ENCODE data around the gene WFDC5.

WFDC5 gene

GRCh38 chr20:45115829-45116228 is 855 bp upstream of the WFDC5 start:
- H3K4me3 ChIP-seq (ENCODE audit: low read depth, low read length) = no peak overlapping the region

GRCh38 chr20:45115386-45115774 is 406 bp upstream of the WFDC5 start:
- no peak overlapping the region for H3K4me3 ChIP-seq (ENCODE audit: low read depth, low read length)

DNA sequence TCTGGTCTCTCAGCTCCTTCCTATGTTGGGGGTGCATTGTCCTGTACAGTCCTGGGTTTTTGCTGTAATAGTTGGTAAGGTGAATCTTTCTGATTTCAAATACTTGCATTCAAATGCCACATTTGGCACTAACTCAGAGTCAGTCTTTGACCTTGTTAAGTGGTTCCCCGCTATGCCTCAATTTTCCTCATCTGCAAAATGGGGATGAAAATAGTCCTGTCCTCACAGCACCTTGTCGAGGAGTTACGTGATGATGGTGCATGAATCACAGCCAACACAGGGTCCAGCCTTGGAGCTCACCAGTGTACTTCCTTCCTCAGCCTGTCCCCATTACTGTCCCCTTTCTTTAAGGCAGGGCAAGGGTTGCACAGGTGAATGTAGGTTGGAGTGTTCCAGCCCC is 1.1 kb downstream of the WFDC5 start:
- no peak overlapping the region for H3K4me3 ChIP-seq (ENCODE audit: low read depth, low read length)

- no peak overlapping the region for H3K4me3 ChIP-seq (ENCODE audit: low read depth, low read length)
These were observed 2.2 kb downstream of the WFDC5 start for GRCh38 chr20:45112754-45113153.

DNA sequence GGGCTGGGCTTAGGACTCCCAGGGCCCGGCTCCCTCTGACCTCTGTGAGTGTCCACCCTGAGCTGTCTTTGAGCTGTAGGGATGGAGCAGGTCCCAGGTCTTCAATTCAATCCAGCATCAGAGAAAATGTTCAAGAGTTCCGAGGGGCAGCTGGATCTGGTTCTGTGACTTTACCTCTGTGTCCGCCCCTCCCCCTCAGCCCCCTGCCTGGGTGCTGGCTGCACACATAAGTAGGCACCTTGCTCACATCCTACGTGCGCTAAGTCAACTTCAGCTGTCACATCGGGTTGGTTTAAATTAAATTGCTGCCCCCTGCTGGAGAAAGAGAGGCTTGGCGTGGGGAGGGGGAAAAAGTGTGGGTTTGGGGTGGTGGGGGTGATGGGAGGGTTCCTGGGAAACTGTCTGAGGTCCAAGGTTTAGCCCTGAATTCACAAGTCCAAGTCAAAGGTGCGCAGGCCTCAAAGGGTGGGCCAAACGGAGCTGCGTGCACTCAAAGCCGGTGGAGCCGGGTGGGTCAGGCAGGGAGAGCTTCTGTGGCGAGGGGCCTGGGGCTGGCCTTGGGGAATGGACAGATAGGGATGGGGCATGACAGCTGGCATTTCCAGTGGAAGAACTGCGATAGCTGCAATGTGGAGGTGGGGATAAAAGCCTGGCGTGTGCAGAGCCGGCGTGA is 3.0 kb downstream of the WFDC5 start:
- no peak overlapping the region for H3K4me3 ChIP-seq (ENCODE audit: low read depth, low read length)

GRCh38 chr20:45111285-45111684 is 3.7 kb downstream of the WFDC5 start:
- no peak overlapping the region for H3K4me3 ChIP-seq (ENCODE audit: low read depth, low read length)

DNA sequence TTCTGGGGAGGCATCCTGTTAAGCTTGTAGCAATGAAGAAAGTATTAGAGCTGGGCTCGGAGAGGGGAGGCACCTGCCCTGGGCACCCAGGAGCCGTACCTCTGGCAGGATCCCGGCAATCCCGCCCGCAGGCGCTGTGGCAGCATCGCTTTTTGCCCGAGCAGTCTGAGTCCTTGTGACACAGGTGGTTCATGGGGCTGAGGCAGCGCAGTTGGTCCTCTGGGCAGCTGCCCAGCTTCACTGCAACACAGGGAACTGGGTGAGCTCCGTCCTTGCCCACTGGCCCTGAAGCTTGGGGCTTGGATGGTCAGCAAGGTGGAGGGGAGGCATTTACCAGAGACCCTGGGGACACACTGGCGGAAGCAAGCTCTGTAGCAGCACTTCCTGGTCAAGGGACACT is 4.7 kb downstream of the WFDC5 start:
- no peak overlapping the region for H3K4me3 ChIP-seq (ENCODE audit: low read depth, low read length)

DNA sequence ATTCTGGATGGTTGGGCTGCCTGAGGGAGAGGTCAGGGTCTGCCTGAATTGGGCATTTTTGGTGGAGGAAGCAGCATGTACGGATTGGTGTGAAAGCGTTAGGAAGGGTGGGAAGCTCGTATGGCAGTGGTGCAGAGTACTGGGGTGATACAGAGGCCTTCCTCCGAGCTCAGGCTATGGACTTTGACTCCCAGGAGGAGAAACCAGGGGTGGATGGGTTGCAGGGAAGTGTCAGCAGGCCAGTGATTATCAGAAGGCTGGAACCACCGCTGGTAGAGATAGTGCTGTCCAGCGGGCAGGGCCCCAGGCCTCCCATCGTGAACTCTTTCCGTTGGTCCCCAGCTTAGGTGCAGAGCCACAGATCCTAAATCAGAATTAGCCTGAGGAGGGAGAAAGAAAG is 5.3 kb downstream of the WFDC5 start:
- no peak overlapping the region for H3K4me3 ChIP-seq (ENCODE audit: low read depth, low read length)

DNA sequence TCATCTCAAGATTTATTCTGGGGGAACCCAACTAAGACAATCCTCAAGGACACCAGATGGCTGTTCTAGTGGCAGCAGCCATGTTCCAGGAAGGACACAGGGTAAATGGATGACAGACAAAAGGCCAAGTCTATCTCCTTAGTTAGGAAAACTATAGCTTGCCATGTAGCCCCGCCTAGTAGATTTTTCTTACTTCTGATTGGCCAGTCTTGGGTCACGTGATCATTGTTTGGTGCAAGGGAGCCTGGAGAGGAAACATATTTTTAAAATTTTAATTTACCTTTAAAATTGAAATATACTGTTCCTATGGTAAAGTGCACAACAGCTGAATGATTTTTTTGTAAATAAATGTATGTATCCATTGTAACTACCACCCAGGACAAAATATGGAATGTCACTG is 9.7 kb downstream of the WFDC5 start:
- H3K4me3 ChIP-seq (ENCODE audit: low read depth, low read length) = no peak overlapping the region

GRCh38 chr20:45104786-45105185 is 10.2 kb downstream of the WFDC5 start:
- H3K4me3 ChIP-seq (ENCODE audit: low read depth, low read length) = no peak overlapping the region

- H3K4me3 ChIP-seq (ENCODE audit: low read depth, low read length) = no peak overlapping the region
These were observed 11.9 kb downstream of the WFDC5 start for GRCh38 chr20:45103072-45103471.

DNA sequence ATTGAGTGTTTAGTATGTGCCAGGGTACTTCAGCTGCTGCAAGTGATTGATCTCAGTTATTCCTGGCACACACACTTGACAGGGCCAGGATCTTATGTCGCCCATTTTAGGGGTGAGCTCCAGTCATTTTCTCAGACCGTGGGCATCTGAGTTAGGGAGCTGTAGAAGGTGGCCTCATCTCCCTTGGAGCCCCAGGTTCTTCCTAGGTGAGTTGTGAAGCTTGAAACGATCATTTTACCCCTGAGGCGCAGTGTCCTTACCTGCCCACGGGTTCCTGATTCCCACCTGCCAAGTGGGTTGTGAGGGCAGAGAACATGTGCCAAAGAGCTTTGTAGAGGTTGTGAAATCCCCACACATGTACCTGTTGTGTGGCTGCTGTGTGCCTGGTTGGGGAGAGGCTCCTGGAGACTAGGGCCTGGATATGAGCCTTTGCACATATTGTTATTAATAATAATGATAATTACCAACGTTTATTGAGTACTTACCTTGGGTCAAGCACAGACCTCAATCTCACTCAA is 13.6 kb downstream of the WFDC5 start:
- H3K4me3 ChIP-seq (ENCODE audit: low read depth, low read length) = no peak overlapping the region

DNA sequence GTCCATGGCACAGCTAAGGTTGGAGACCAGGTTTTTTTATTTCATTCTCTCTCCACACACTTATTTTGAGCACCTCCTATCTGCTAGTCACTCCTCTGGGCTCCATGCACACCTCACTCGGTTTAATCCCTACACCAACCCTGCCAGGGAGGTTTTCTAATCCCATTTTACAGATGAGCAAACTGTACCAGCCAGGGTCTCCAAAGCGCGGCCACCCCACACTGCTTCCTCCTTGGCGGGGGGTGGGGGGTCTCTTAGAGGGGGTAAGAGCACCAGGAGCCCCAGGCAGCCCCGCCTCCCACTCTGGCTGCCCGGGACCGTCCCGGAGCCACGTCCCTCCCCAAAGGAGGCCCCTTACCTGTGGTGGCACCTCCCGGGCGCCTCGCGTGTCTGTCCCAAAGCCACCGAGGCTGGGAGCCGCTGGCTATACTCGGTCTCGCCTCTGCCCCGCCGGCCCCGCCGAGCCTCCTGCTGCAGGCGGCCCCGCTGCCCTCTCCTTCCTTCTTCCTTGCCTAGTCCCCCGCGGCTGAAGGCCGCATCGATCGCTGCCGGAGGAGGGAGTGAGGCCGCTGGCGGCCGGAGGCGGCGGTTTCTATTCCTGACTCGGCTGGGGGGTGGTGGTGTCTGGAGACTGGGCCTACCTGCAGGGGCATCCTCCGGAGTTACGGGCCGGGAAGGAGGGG is 14.3 kb downstream of the WFDC5 start, which contains the start of gene KCNS1:
Gene KCNS1, minus strand, starts transcription at position 565 of the 683 bp plus-strand sequence. CDS start 1,891 bp downstream, outside the sequence.
- H3K4me3 ChIP-seq (ENCODE audit: low read depth, low read length) = no peak within 1 kb of the TSS

GRCh38 chr20:45098103-45098773 is 16.7 kb downstream of the WFDC5 start:
- no peak overlapping the region for H3K4me3 ChIP-seq (ENCODE audit: low read depth, low read length)

GRCh38 chr20:45097485-45098102 is 17.4 kb downstream of the WFDC5 start:
- H3K4me3 ChIP-seq (ENCODE audit: low read depth, low read length) = no peak overlapping the region

DNA sequence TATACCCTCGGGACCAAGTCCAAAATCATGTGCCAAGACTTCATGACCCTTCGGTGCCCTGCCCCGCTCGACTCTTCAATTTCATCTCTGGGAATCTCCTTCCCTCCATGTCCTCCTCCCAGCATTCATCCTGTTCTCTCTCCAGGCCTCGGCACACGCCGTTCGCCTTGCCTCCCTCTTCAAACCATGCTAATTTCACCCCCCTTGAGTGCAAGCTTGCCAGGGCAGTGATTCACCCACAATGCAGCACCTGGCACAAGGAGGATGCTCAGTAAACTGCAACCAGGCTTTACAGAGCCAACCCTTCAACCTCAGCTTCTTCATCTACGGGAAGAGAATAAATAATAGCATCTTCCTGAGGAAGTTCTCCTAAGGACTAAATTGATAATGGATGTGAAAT is 18.2 kb downstream of the WFDC5 start:
- H3K4me3 ChIP-seq (ENCODE audit: low read depth, low read length) = no peak overlapping the region

DNA sequence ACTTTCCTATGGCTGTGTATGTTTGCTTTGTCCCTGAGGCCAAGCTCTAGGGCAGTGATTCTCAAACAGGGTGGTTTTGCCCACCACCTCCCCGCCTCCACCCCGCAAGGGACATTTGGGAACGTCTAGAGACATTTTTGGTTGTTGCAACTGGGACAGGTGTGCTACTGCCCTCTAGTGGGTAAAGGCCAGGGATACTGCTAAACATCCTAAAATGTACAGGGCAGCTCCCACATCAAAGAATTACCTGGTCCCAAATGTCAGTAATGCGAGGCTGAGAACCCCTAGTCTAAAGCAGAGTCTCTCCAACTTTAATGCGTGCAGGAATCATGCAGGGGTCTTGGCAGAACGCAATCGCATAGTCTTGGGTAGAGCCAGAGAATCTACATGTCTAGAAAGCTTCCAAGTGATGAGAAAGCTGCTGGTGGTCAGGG is 19.2 kb downstream of the WFDC5 start:
- H3K4me3 ChIP-seq (ENCODE audit: low read depth, low read length) = no peak overlapping the region

DNA sequence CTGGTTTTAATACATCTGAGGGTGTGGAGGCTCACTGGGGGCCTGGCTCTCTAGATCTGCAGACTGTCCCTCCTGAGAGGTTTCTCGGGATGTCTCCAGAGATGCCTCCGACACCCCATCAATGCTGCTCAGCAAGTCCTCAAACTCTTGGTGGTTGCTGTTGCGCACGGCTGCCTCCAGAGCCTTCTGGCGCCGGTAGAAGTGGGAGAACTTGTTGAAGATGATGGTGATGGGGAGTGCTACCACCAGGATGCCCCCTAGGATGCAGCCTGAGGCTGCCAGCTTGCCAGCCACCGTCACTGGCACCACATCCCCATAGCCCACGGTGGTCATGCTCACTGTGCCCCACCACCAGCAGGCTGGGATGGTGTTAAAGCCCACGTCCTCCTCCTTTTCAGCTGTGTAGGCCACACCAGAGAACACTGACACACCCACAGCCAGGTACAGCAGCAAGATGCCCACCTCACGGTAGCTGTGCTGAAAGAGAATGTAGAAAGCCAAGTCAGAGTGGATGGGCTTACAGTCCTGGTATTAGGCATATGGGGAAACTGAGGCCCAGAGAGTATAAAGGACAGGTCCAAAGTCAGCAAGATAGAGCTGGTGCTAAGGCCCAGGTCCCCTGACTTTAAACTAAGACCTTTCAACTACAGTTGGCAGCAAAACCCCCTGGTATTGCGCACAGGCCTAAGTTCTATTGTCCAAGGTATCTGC is 20.0 kb downstream of the WFDC5 start:
- H3K4me3 ChIP-seq (ENCODE audit: low read depth, low read length) = no peak overlapping the region

DNA sequence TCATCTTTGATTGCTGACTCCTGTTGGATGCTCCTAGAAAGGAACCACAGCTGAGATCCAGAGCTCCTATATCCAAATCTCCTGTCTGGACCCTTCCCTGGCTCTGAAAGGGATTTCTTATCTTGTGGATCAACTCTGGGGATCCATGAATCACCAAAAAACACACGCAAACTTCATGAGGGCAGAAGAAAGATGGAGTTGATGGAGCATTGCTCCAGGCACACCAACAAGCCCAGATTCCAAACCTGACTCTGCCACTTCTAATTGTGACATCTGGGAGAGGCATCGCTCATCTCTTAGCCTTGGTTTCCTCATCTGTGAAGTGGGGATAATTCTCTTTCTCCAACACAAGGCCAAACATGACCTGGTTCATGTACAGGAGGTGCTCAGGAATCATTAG is 20.8 kb downstream of the WFDC5 start:
- H3K4me3 ChIP-seq (ENCODE audit: low read depth, low read length) = no peak overlapping the region

- H3K4me3 ChIP-seq (ENCODE audit: low read depth, low read length) = no peak overlapping the region
These were observed 22.1 kb downstream of the WFDC5 start for GRCh38 chr20:45092898-45093297.

- H3K4me3 ChIP-seq (ENCODE audit: low read depth, low read length) = no peak overlapping the region
These were observed 23.6 kb downstream of the WFDC5 start for GRCh38 chr20:45091366-45091765.

Data from iPS-11a (cell line).